COLO668 (cell line): ENCODE data around the gene SOHLH1.

ENCODE experiments used
- DNase-seq: peaks from one replicate; lab custom pipeline; 2025; ENCODE audit not compliant: unreplicated experiment; lab: John Stamatoyannopoulos, UW

The SOHLH1 gene

GRCh38 chr9:135704483-135704882, 5.2 kb upstream of the SOHLH1 start:
- DNase-seq: no peak

DNA sequence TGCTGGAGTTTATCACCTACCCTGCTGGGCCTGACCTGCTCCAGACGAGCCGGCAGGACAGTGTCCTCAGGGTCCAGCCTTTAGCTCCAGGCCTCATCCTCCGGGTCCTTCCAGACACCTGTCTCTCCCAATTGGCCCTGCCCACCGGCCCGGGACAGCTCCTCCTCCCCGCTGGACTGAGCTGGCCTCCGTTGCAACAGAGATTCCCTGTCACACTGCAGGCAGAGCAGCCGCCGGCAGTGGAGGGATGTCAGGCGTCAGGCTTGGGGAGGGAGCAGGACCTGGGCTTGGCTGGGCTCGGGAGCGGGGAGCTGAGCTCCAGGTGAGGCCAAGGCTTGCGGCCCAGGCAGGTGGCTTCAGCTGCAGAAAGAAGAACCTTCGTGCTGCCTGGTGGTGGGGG, 4.4 kb upstream of the SOHLH1 start:
- no peak for DNase-seq

DNA sequence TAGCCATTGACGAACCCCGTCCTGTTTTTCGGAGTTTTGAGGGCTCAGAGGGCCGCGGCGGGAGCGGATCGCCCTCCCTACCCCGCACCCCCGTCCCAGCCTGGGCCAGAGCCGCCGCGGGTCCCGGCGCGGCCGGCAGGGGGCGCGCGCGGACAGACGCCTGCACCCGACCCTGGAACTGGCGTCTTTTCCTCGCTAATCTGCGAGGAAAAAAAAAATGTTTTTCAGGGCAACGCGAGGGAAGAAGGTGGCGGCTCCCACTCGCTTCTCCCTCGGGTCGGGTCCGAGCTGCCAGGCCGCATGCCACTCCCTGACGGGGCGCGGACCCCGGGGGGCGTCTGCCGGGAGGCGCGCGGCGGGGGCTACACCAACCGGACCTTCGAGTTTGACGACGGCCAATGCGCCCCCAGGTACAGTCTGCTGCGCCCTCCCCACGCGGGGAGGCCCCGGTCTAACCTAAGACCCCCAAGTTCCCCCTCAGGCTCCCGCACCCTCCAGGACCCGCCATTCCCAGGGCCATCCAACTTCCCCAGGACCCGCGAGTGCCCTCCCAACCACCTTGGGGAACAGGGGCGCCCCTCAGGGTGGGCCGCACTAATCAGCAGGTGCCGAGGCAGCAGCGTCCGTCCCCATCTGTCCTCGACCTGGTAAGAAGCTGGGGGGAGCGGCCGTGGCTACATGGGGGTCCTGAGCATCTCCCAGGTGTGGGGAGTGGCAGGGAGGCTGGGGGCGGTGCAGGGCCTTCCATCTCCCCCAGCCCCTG, 2.9 kb upstream of the SOHLH1 start, which contains the start of gene KCNT1:
KCNT1 (plus strand) TSS at position 227 of the 763 bp plus-strand sequence; CDS start at position 301, 74 bp downstream.
- DNase-seq: peak; percentile 36

- DNase-seq: no peak
Measured at GRCh38 chr9:135701067-135701958, 2.0 kb upstream of the SOHLH1 start.

- DNase-seq: no peak
Measured at GRCh38 chr9:135700525-135700924, 1.2 kb upstream of the SOHLH1 start.

GRCh38 chr9:135698767-135699166, 514 bp downstream of the SOHLH1 start:
- peak; percentile 35 for DNase-seq

- no peak for DNase-seq
Measured at GRCh38 chr9:135698236-135698635, 1.0 kb downstream of the SOHLH1 start.

GRCh38 chr9:135697226-135697625, 2.1 kb downstream of the SOHLH1 start:
- DNase-seq: no peak

- no peak for DNase-seq
Measured at GRCh38 chr9:135696446-135696845, 2.8 kb downstream of the SOHLH1 start.

DNA sequence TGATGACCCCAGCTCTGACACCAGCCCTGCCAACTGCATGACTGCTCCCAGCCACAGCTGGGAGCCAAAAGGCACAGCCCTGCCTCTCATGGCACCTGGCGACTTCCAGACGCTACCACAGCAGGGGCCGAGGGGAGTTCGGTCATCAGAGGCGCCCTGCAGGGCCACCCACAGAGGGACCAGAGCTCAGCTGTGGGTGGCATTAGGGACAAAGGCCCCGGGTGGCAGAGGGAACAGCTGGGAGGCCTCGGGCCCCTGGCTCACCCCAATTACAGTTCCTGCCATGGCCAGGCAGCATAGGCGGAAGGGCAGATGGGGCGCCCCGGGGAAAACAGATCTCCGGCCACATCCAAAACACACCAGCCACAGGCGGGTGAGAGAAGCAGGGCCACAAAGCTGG, 3.6 kb downstream of the SOHLH1 start:
- no peak for DNase-seq

- no peak for DNase-seq
Measured at GRCh38 chr9:135695036-135695435, 4.2 kb downstream of the SOHLH1 start.

GRCh38 chr9:135694414-135694813, 4.9 kb downstream of the SOHLH1 start:
- no peak for DNase-seq

DNA sequence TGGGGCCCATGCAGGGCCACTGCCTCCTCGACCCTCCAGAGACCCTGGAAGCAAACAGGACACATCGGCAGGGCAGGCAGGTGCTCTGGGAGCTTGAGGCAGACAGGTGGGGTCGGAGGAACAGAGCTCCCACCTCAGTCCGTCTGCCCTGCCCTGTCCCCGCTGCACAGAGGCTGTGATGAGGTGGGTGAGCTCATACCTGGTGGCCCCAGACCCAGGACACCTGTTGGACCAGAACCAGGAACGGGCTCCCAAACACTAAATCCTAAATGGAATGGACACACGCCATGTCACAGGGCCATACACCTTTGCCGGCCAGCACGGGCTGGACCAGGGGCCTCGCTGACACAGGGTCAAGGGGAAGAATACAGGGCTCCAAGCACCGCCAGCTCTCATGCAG, 5.5 kb downstream of the SOHLH1 start:
- no peak for DNase-seq

DNA sequence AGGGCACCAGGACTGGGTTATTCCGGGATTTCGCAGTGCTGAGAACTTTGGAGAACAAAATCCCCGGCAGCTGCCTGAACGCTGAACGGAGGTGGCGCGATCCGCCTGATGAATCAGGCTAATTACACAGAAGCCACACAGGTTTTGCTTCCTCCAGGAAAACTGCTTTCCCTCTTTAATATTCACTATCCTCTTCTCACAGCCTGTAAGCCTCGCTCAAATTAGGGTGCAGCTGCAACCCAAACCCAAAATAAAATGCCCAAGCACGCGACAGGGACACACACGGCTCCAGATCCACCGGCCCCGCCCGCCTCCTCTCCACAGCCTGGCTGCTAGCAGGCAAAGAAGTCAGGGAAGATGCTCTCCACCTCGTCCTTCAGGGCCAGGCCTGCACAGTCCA, 6.0 kb downstream of the SOHLH1 start:
- DNase-seq: no peak

GRCh38 chr9:135692410-135692809, 6.9 kb downstream of the SOHLH1 start:
- no peak for DNase-seq

DNA sequence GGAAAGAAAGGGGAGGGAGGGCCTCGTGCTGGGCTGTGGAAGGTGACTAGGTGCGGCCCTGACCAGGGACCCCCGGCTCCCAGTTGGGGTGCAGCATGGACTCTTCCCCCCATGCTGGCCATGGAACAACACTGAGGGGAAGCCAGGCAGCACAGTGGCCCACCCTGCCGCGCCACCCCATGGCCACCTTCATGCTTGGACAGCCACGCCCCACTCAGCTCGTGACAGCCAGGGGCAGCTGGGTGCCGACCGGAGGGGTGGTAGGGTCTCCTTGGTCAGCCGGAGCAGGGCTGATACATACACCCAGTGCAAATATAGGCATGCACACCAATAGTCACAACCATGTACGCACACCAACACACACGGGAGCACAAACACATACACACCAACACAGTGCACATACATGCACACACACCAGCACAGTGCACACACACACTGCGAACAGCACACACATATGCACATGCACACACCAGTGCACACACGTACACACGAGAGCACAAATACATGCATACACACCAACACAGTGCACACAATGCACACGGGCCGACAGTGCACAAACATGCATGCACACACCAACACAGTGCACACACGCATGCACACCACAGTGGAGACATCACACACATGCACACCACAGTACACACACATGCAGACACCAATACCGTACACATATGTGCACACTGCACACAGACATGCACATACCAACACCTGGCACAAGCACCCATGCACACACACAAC, 8.3 kb downstream of the SOHLH1 start:
- no peak for DNase-seq

DNA sequence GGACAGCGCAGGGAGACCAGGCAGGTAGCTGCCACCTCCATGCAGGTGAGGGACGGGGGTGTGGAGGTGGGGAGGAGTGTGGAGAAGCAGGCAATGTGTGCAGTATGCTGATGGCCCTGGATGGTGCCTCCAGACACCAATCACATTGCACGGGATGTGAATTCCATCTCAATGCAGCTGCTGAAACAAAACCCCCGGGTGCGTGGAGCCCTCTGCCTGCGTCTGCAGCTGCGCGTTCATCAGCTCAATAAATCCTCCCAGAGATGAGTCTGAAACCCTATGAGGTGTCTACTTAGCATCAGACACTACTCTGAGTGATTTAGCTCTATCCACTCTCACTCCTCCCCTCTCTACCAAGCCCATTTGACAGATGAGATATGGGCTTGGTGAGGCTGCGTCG, 10.3 kb downstream of the SOHLH1 start:
- no peak for DNase-seq

DNA sequence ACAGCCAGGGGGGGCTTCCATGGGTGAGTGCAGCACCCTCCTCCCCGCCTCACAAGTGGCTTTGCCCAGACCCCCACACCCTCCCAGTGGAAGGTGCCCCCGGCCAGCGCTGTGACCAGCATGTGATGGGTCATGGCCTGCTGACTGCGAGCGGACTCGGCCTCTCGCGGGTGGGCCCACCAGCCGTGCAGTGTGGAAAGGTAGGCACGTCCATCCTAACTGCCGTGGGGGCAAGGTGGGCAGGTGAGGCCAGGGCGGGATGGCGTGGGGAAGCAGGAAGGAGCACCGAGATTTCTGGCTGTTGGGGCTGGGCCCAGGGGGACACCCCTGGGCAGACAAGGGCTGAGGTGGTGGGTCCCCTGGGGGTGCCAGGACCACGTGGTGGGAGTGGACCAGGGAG, 12.1 kb downstream of the SOHLH1 start:
- no peak for DNase-seq

DNA sequence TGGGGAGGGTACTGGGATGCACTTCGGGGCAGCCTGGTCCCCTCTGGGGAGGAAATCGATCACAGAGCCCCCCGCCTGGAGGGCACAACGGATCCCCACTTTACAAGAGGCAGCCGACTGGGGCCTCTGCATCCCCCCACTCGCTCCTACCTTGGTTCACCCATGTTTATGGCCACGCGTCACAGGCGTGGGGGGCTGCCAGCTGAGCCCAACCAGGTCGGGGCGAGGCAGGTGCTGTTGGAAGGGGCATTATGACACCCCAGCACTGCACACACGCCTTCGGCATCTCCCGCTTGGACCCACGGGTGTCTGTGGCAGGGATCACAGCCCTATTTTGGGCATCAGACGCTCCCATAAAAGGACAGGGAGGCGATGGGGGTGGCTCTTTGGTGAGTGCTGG, 14.6 kb downstream of the SOHLH1 start:
- DNase-seq: no peak

- no peak for DNase-seq
Measured at GRCh38 chr9:135683401-135684034, 15.8 kb downstream of the SOHLH1 start.

DNA sequence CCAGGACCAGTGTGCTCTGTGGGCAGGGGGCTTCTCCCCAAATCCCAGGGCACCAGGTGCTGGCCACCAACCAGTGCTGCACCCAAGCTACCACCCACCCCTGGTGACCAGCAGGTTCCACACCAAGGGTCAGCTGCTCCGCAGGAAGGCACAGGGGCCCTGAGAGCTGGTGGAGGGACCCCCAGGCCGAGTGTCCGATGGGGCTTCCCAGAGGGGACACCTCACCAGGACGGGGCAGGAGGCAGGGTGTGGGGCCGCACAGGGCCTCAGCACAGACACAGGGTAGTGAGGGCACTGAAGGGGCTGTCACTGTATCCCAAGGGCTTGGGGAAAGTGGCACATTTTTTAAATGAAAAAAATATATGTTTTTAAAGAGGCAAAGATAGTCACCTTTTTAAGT, 18.1 kb downstream of the SOHLH1 start:
- no peak for DNase-seq
